Lower lobe of right lung (tissue), 2 donors: ENCODE measurements around the gene MAT1A. TPM values are rescaled to one million over a fixed set of nuclear protein-coding genes. Genes with fewer than 3 reads are reported as not detected.

Source experiments
- ATAC-seq, 2 donors: fragments of 200-7000 bp; cut with Tn5 transposase; one replicate each; pipeline ENCODE4 v1.9.1; 2020 to 2022; ENCODE audit warnings: mild to moderate bottlenecking in 2 of 2, moderate library complexity in 2 of 2
- DNase-seq: peaks from one replicate; pipeline ENCODE4 v3.0.0-alpha.2; 2020
- H3K27ac ChIP-seq: fragments of 200-600 bp; one replicate; pipeline ENCODE4 v1.8.0; 2022
- H3K27me3 ChIP-seq: fragments of 200-600 bp; one replicate; pipeline ENCODE4 v1.8.0; 2022; ENCODE audit warnings: low read depth
- H3K36me3 ChIP-seq: fragments of 200-600 bp; one replicate; pipeline ENCODE4 v1.8.0; 2022; ENCODE audit warnings: mild to moderate bottlenecking
- H3K4me1 ChIP-seq: fragments of 200-600 bp; one replicate; pipeline ENCODE4 v1.8.0; 2022
- H3K4me3 ChIP-seq: fragments of 200-600 bp; one replicate; pipeline ENCODE4 v1.8.0; 2022; ENCODE audit warnings: mild to moderate bottlenecking
- H3K9me3 ChIP-seq: fragments of 200-600 bp; one replicate; pipeline ENCODE4 v1.8.0; 2022
- intact Hi-C: fragments of 100-400 bp; cut with DNase I; formaldehyde crosslinking; loops from one replicate; pipeline ENCODE4 v1.11.0; 2022
- total RNA-seq: library from RNA; stranded (reverse); fragmentation: NEBNext Ultra II Directional; extraction: Animal tissue kit (Norgen Biotek cat#: 25700); gene quantifications from one replicate; pipeline ENCODE4 v1.2.1, GENCODE V29; 2021
- TF ChIP-seq, protein P1 (sequence below): fragments of 200-600 bp; IDR thresholded peaks from one replicate; pipeline ENCODE4 v1.8.0; 2022; ENCODE audit warnings: antibody characterized with exemption, mild to moderate bottlenecking
- donor health status: DM: no; HTN: yes; CAD: no; lungs with severe emphysema.

The MAT1A gene
- total RNA-seq, 1 donor from 2014 or later, result 1.0 TPM

DNA sequence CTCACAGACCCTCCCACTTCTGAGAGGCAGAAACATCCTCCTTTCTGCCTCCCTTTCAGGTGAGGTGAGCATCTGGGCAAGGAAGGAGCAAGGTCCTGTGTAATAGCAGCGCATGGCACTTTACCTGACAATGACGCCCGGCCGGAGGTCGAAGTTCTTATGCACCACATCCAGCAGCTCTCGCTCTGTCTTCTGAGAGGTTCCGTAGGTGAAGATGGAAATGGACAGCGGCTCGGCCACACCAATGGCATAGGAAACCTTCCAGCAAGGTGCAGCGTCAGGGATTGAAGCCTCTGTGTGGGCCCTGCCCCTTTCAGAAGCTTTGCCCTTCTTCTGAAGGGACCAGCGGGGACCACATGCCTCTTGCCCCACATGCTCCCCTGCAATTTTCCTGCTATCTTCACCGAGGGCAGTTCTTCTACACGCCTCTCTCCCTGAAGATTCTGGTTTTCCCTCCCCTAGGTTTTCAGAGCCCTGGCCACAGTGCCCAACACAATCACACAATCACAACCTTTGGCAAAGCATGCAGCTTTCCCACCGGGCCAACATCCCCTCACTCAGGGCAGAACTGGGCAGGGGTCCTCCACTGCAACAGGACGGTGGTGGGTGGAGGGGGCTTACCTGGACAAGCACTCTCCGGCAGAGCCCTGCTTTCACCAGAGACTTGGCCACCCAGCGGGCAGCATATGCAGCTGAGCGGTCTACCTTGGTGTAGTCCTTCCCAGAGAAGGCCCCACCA, 14.9 kb downstream of the MAT1A start:
- H3K27ac ChIP-seq, result no peak overlapping the region

DNA sequence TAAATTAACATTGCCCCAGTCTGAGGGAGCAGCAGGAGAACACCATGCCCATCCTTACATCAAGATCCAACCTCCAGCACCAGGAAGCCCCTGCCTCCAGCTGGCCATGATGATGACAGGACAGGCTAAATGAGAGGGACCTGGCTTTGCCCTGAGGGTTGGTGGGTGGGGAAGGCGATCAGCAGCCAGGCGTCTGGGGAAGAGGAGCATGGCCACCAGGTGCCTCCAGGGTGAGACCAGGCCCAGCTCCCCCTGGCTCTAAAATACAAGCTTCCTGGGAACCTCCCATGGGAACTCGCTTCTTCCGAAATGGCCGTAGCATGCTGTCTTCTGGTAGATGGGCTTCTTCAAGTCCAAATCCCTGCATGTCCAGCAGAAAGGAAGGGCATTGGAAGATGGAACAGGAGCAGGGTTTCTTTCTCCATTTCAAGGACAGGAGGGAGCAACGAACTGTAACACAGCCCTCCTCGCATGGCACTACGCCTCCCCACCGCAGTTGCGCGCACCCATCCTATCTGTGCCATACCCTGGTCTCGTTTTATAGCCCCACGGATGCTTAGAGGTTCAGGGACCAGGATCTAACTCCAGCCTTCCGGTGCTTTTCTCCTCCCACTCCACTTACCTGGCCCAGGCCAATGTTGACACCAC, 15.8 kb downstream of the MAT1A start:
- Histone ChIP-seq H3K4me3 (no peak overlapping the region), H3K27ac (no peak overlapping the region), H3K36me3 (no peaks in the 10 kb centered on the region), H3K27me3 (no peaks in the 10 kb centered on the region), H3K4me1 (no peaks in the 10 kb centered on the region), H3K9me3 (no peaks in the 10 kb centered on the region)
- TF ChIP-seq, protein P1, sequence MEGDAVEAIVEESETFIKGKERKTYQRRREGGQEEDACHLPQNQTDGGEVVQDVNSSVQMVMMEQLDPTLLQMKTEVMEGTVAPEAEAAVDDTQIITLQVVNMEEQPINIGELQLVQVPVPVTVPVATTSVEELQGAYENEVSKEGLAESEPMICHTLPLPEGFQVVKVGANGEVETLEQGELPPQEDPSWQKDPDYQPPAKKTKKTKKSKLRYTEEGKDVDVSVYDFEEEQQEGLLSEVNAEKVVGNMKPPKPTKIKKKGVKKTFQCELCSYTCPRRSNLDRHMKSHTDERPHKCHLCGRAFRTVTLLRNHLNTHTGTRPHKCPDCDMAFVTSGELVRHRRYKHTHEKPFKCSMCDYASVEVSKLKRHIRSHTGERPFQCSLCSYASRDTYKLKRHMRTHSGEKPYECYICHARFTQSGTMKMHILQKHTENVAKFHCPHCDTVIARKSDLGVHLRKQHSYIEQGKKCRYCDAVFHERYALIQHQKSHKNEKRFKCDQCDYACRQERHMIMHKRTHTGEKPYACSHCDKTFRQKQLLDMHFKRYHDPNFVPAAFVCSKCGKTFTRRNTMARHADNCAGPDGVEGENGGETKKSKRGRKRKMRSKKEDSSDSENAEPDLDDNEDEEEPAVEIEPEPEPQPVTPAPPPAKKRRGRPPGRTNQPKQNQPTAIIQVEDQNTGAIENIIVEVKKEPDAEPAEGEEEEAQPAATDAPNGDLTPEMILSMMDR, result no peak
- ATAC-seq, result no peak
- DNase-seq, result no peak
- intact Hi-C loops, result no loop called here

More for the DNA sequence above, 14.9 kb downstream of the MAT1A start:
- Histone ChIP-seq H3K4me3 (no peak overlapping the region), H3K27me3 (no peaks in the 10 kb centered on the region), H3K4me1 (no peaks in the 10 kb centered on the region), H3K9me3 (no peaks in the 10 kb centered on the region), H3K36me3 (no peaks in the 10 kb centered on the region)
- TF ChIP-seq, protein P1, result no peak
- DNase-seq, result no peak
- no peak for ATAC-seq
- intact Hi-C loops, result no loop called here

DNA sequence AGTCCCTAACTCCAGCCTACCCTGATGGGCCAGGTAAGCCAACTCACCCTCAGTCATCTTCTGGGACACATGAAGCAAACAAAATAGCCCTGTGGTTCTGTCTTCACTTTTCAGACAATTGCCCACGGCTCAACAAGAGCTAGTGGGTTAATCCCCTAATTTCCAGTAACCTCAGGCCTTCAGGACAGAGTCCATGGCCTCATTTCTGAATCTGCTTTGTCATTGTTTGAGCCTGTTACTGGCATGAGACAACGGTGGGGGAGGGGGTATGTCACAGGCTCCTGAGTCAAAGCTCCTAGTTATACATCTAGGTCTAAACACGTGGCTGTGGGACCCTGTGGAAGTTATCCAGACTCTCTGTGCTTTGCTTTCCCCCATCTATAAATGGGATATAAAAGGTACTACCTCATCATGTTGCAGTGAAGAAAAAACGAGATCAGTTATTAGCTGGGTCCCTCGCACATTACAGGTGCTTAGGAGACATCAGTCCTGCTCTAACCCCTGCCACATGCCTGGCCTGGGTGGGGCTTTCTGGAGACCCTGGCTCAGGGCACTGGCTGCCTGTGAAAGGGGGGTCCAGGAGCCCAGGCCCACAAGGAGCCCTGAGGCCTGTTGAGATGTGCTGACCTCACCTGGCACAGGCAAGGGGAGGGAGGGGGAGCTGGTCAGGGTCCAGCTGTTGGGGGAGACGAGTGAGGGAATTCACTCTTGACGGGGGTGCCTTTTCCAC, 16.5 kb downstream of the MAT1A start:
- ATAC-seq (no peak), DNase-seq (no peak)
- no peak overlapping the region for H3K4me3 ChIP-seq
- TF ChIP-seq, protein P1, result no peak
- no peak overlapping the region for H3K27ac ChIP-seq
- intact Hi-C loops, result no loop called here
- H3K27me3 ChIP-seq, result no peaks in the 10 kb centered on the region
- no peaks in the 10 kb centered on the region for H3K4me1 ChIP-seq
- no peaks in the 10 kb centered on the region for H3K36me3 ChIP-seq
- no peaks in the 10 kb centered on the region for H3K9me3 ChIP-seq

DNA sequence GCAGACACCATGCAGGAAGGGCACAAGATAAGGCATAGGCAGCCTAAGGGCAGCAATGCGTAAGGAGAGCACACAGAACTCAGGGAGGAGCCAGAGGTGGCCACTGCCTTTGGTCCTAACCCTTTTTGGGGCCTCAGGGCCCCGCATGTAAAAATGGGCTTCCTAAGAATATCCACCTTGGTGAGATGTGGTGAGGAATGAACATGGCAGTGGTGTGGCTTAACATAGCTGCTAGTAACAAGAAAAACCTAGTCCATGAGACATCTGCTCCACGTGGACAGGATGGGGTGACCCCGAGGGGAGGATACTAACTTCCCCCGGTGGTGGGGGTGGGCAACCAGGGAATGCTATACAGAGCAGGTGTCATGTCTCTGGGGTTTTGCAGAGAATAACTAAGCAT, 18.0 kb downstream of the MAT1A start:
- H3K9me3 ChIP-seq, result no peaks in the 10 kb centered on the region
- DNase-seq (no peak), ATAC-seq (no peak)
- no peak overlapping the region for H3K27ac ChIP-seq
- H3K27me3 ChIP-seq, result no peaks in the 10 kb centered on the region
- no peaks in the 10 kb centered on the region for H3K4me1 ChIP-seq
- TF ChIP-seq, protein P1, result no peak
- H3K4me3 ChIP-seq, result no peak overlapping the region
- H3K36me3 ChIP-seq, result no peaks in the 10 kb centered on the region
- intact Hi-C loops, result no loop called here

DNA sequence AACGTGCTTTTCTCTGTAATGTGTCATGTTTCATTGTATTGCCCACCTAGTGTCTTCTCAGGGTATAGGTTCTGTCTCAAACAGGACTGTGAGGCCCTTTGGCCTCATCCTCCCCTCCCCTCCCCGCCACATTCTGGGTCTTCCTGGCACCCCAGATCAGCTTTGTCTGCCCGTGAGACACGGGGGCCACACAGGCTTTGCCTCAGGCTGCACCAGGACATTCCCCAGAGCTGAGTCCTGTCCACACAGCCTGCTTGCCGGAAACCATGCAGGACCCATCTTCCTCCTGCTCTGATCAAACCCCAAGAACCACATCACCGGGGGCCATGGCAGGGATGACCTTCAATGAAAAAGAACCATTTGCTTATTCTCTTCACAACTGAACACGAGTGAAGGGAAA, 18.6 kb downstream of the MAT1A start:
- TF ChIP-seq, protein P1, result no peak
- intact Hi-C loops, result no loop called here
- Histone ChIP-seq H3K27me3 (no peaks in the 10 kb centered on the region), H3K4me3 (no peak overlapping the region), H3K36me3 (no peaks in the 10 kb centered on the region), H3K4me1 (no peaks in the 10 kb centered on the region), H3K27ac (no peak overlapping the region), H3K9me3 (no peaks in the 10 kb centered on the region)
- ATAC-seq, result no peak
- DNase-seq, result no peak
